IMR-90 (cell line): ENCODE results near the gene RFX4. TPM values are rescaled to one million over a fixed set of nuclear protein-coding genes. Genes with fewer than 3 reads are reported as not detected.

ENCODE experiments used
- ATAC-seq: fragments of 200-7000 bp; cut with Tn5 transposase; 2 replicates; pipeline ENCODE4 v1.9.1; 2020; ENCODE audit warnings: low read depth, mild to moderate bottlenecking, moderate library complexity
- BruUV-seq: library from RNA; stranded (reverse); fragments of 400-500 nt; replicated peaks from 2 replicates; lab custom pipeline; 2021; lab: Mats Ljungman, UMichigan
- CTCF ChIA-PET: fragments of 300-600 bp; formaldehyde crosslinking; extraction: SDS; loops from one replicate; lab custom pipeline; 2021; ENCODE audit warnings: antibody characterized with exemption; lab: Yijun Ruan, JAX
- POLR2A ChIA-PET: fragments of 300-600 bp; sonication (Branson Sonifier 250); formaldehyde crosslinking; loops from one replicate; lab custom pipeline; 2022; ENCODE audit warnings: antibody characterized with exemption; ENCODE audit not compliant: unreplicated experiment; lab: Charles Lee
- DNase-seq: peaks from one replicate; pipeline ENCODE4 v3.0.0; 2013
- H2AFZ ChIP-seq: replicated peaks from 2 replicates; pipeline ENCODE3; 2013; ENCODE audit warnings: low read length, mild to moderate bottlenecking; ENCODE audit not compliant: poor library complexity
- H2AK5ac ChIP-seq: 2 replicates; pipeline ENCODE4 v1.6.1; 2013; ENCODE audit warnings: low read depth, low read length, inconsistent platforms
- H2AK9ac ChIP-seq: replicated peaks from 2 replicates; pipeline ENCODE3; 2013; ENCODE audit warnings: mild to moderate bottlenecking, low read depth, low read length, moderate library complexity; ENCODE audit not compliant: poor library complexity
- H2BK120ac ChIP-seq: 2 replicates; pipeline ENCODE4 v1.6.1; 2013; ENCODE audit warnings: low read depth, low read length, inconsistent platforms
- H2BK15ac ChIP-seq: 3 replicates; pipeline ENCODE4 v1.6.1; 2013; ENCODE audit warnings: low read depth, low read length, inconsistent platforms
- H2BK20ac ChIP-seq: 2 replicates; pipeline ENCODE4 v1.6.1; 2013; ENCODE audit warnings: low read depth, mild to moderate bottlenecking, inconsistent platforms, low read length, moderate library complexity
- H2BK5ac ChIP-seq: 2 replicates; pipeline ENCODE4 v1.6.1; 2013; ENCODE audit warnings: mild to moderate bottlenecking, low read depth, low read length, inconsistent platforms; ENCODE audit not compliant: poor library complexity, severe bottlenecking
- H3K14ac ChIP-seq: replicated peaks from 2 replicates; pipeline ENCODE4 v1.6.1; 2013; ENCODE audit warnings: low read depth, low read length, inconsistent platforms
- H3K18ac ChIP-seq: 2 replicates; pipeline ENCODE4 v1.6.1; 2013; ENCODE audit warnings: low read depth, low read length, control low read depth
- H3K23ac ChIP-seq: 2 replicates; pipeline ENCODE4 v1.6.1; 2013; ENCODE audit warnings: low read depth, low read length, inconsistent platforms
- H3K27ac ChIP-seq: 2 replicates; pipeline ENCODE4 v1.5.1; 2013; ENCODE audit warnings: mild to moderate bottlenecking, control low read depth, low read length; ENCODE audit not compliant: insufficient read depth
- H3K27me3 ChIP-seq: 2 replicates; pipeline ENCODE4 v1.6.1; 2013; ENCODE audit warnings: low read length; ENCODE audit not compliant: control insufficient read depth, insufficient read depth
- H3K36me3 ChIP-seq: 2 replicates; pipeline ENCODE4 v1.6.1; 2013; ENCODE audit warnings: low read length, mixed read lengths; ENCODE audit not compliant: control insufficient read depth, insufficient read depth
- H3K4ac ChIP-seq: 2 replicates; pipeline ENCODE4 v1.6.1; 2013; ENCODE audit warnings: low read depth, low read length, inconsistent platforms
- H3K4me1 ChIP-seq: 2 replicates; pipeline ENCODE4 v1.6.1; 2013; ENCODE audit warnings: low read length, mixed read lengths; ENCODE audit not compliant: control insufficient read depth, insufficient read depth
- H3K4me2 ChIP-seq: 2 replicates; pipeline ENCODE4 v1.6.1; 2013; ENCODE audit warnings: low read depth, mild to moderate bottlenecking, control low read depth, low read length, moderate library complexity
- H3K4me3 ChIP-seq: 2 replicates; pipeline ENCODE4 v1.5.1; 2013; ENCODE audit warnings: low read depth, mild to moderate bottlenecking, control low read depth, low read length, moderate library complexity; ENCODE audit not compliant: insufficient read depth
- H3K56ac ChIP-seq: 2 replicates; pipeline ENCODE4 v1.6.1; 2013; ENCODE audit warnings: low read length, inconsistent platforms; ENCODE audit not compliant: insufficient read depth; ENCODE audit errors: extremely low read depth
- H3K79me1 ChIP-seq, 2 experiments: 2 replicates each; pipeline ENCODE4 v1.6.1; 2013; ENCODE audit warnings: low read length in 2 of 2, inconsistent platforms in 1 of 2, low read depth in 1 of 2
- H3K9ac ChIP-seq: 2 replicates; pipeline ENCODE4 v1.6.1; 2013; ENCODE audit warnings: low read depth, low read length, control low read depth
- H3K9me1 ChIP-seq: 2 replicates; pipeline ENCODE4 v1.6.1; 2013; ENCODE audit warnings: low read length, inconsistent platforms; ENCODE audit not compliant: insufficient read depth
- H3K9me3 ChIP-seq: 2 replicates; pipeline ENCODE4 v1.6.1; 2013; ENCODE audit warnings: low read length; ENCODE audit not compliant: control insufficient read depth, insufficient read depth
- H4K20me1 ChIP-seq: 2 replicates; pipeline ENCODE4 v1.6.1; 2013; ENCODE audit warnings: low read length, inconsistent platforms; ENCODE audit not compliant: insufficient read depth
- H4K5ac ChIP-seq: 2 replicates; pipeline ENCODE4 v1.6.1; 2013; ENCODE audit warnings: mild to moderate bottlenecking, low read depth, low read length, control low read depth
- H4K8ac ChIP-seq, 2 experiments: 2 replicates each; pipeline ENCODE4 v1.6.1; 2013; ENCODE audit warnings: low read depth in 2 of 2, low read length in 2 of 2, control low read depth in 1 of 2, inconsistent platforms in 1 of 2
- H4K91ac ChIP-seq: 2 replicates; pipeline ENCODE4 v1.6.1; 2013; ENCODE audit warnings: low read depth, low read length, inconsistent platforms; ENCODE audit not compliant: insufficient read depth
- CTCF ChIP-seq: conservative IDR thresholded peaks from 2 replicates; pipeline ENCODE4 v1.5.1; 2012; ENCODE audit warnings: mild to moderate bottlenecking, low read depth, low read length, improper control_type of control experiment
- WGBS, 2 experiments: methylation state at CpG; one replicate each; pipeline versions ENCODE4 v1.1.5 to v1.1.7; 2013; ENCODE audit warnings: missing lambda C conversion rate in 2 of 2; ENCODE audit not compliant: insufficient read length in 1 of 2; ENCODE audit errors: extremely low coverage in 2 of 2; 5-methylcytosine and 5-hydroxymethylcytosine counted together
- dilution Hi-C: fragments of 300-500 bp; cut with HindIII; formaldehyde crosslinking; loops from one replicate; pipeline ENCODE4 v1.14.3; 2018; ENCODE audit warnings: low sequenced_read_pairs; ENCODE audit not compliant: unreplicated experiment
- in situ Hi-C: fragments of 300-500 bp; cut with MboI; formaldehyde crosslinking; loops from 3 replicates; pipeline ENCODE4 v1.14.3; 2019; ENCODE audit warnings: low sequenced_read_pairs, inconsistent platforms, mixed read lengths
- intact Hi-C: fragments of 100-400 bp; cut with micrococcal nuclease; formaldehyde crosslinking; loops from 2 replicates; pipeline ENCODE4 v1.10.0; 2022
- polyA plus RNA-seq, 3 experiments: library from polyadenylated mRNA; depleted of rRNA; stranded (reverse); fragments of >200 nt; gene quantifications; 2 replicates each; pipeline ENCODE4 v1.2.3, GENCODE V29; 2012; ENCODE audit warnings: low replicate concordance in 1 of 3
- total RNA-seq: library from RNA; depleted of rRNA; stranded (reverse); fragments of >200 nt; gene quantifications from 2 replicates; pipeline ENCODE4 v1.2.3, GENCODE V29; 2012

The RFX4 gene
- total and polyA plus RNA-seq, 2 of the 4 experiments (the other 2 are of a cell fraction): not detected

DNA sequence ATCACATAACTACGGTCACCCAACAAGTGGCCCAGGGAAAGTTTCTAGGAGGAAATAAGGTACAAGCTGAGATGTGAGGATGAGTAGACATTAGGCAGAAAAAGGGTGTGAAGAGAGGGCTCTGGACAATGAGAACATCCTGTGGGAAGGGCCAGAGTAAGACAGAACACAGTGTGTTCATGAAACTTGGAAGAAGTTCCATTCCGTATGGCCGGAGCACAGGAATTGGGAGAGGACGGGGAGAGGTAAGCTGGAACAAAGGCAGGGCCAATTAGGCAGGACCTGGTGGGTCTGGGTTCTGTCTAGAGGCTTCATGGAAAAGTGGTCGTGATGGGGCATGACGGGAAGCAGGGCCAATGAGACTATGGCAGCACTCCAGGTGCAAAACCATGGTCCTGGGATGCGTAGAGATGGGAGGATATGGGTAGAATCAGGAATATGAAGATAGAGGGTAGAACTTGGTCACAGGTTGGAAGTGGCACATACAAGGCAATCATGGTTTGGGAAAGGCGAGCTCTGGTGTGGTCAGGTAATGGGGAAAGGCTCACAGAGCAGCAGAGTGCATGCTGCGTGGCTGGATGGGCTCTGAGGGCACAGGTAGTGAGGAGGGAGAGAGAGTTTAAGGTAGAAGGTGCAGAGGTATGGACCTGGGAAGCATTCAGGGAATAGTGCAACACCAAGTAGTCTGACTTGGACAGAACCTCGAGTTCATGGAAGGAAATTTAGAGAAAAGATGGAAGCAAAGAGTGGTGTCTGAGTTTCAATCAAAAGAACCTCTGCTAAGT, 93.0 kb downstream of the RFX4 start:
- Histone ChIP-seq H3K14ac (no peak overlapping the region), H3K27me3 (peaks cover 16% of the 10 kb centered on the region), H3K79me1 (no peaks in the 10 kb centered on the region), H4K5ac (no peak overlapping the region), H3K4me3 (no peak overlapping the region), H3K56ac (no peak overlapping the region), H2AK5ac (no peak overlapping the region), H3K27ac (no peak overlapping the region), H2BK20ac (no peak overlapping the region), H3K18ac (no peak overlapping the region), H2AFZ (no peak overlapping the region), H3K4me1 (no peaks in the 10 kb centered on the region), H2AK9ac (no peak overlapping the region), H3K9ac (no peak overlapping the region), H3K9me1 (no peaks in the 10 kb centered on the region), H2BK120ac (no peak overlapping the region), H3K9me3 (no peaks in the 10 kb centered on the region), H4K91ac (no peak overlapping the region), H2BK15ac (no peak overlapping the region), H3K36me3 (no peaks in the 10 kb centered on the region), H3K4ac (no peak overlapping the region), H2BK5ac (no peak overlapping the region), H3K4me2 (no peak overlapping the region), H4K20me1 (no peaks in the 10 kb centered on the region), H4K8ac (no peak overlapping the region), H3K23ac (no peak overlapping the region)
- no peak for ATAC-seq
- no peak for TF ChIP-seq CTCF
- BruUV-seq: no TSS peak
- dilution Hi-C loops: no loop called here
- 57% methylated on average over 6 of the region's 10 CpGs; no CpG with 5 or more reads in 1 of the 2 experiments for WGBS, 2 experiments
- intact Hi-C loops: no loop called here
- CTCF ChIA-PET: interaction anchor here (0.5 kb wide), 1 partner anchor 65 kb away, joined by 4 read pairs; no protein-coding TSS in a partner anchor
- in situ Hi-C loops: no loop called here
- POLR2A ChIA-PET: no interaction called here
- DNase-seq: no peak
